NCI-H2196 (cell line): ENCODE data around the gene TMPRSS6.

ENCODE experiments used
- DNase-seq: peaks from one replicate; lab custom pipeline; 2025; ENCODE audit not compliant: unreplicated experiment; lab: John Stamatoyannopoulos, UW

Gene TMPRSS6

GRCh38 chr22:37109242-37109917 is at the start of gene TMPRSS6:
TMPRSS6 (minus strand) TSS chr22:37109713; CDS start chr22:37103417, 6,296 bp downstream.
- DNase-seq: no peak

GRCh38 chr22:37158963-37159290 is 49.4 kb upstream of the TMPRSS6 start:
- no peak for DNase-seq

GRCh38 chr22:37157516-37158285 is 48.2 kb upstream of the TMPRSS6 start:
- no peak for DNase-seq

GRCh38 chr22:37156686-37157435 is 47.3 kb upstream of the TMPRSS6 start:
- no peak for DNase-seq

GRCh38 chr22:37155971-37156370 is 46.5 kb upstream of the TMPRSS6 start:
- DNase-seq: no peak

- no peak for DNase-seq
Observed at GRCh38 chr22:37154925-37155712, 45.6 kb upstream of the TMPRSS6 start.

GRCh38 chr22:37153901-37154300 is 44.4 kb upstream of the TMPRSS6 start:
- no peak for DNase-seq

GRCh38 chr22:37151401-37151800 is 41.9 kb upstream of the TMPRSS6 start:
- no peak for DNase-seq

GRCh38 chr22:37150701-37151100 is 41.2 kb upstream of the TMPRSS6 start:
- no peak for DNase-seq

- no peak for DNase-seq
Observed at GRCh38 chr22:37148742-37149665, 39.5 kb upstream of the TMPRSS6 start.

GRCh38 chr22:37148031-37148651 is 38.6 kb upstream of the TMPRSS6 start:
- DNase-seq: no peak

GRCh38 chr22:37147186-37147990 is 37.9 kb upstream of the TMPRSS6 start:
- no peak for DNase-seq

GRCh38 chr22:37146507-37147180 is 37.1 kb upstream of the TMPRSS6 start:
- no peak for DNase-seq

- no peak for DNase-seq
Observed at GRCh38 chr22:37146051-37146385, 36.5 kb upstream of the TMPRSS6 start.

GRCh38 chr22:37145180-37146050 is 35.9 kb upstream of the TMPRSS6 start:
- no peak for DNase-seq

- DNase-seq: no peak
Observed at GRCh38 chr22:37144180-37144554, 34.7 kb upstream of the TMPRSS6 start.

GRCh38 chr22:37141971-37142370 is 32.5 kb upstream of the TMPRSS6 start:
- DNase-seq: no peak
